ENCODE data around the gene CIRBP. TPM values are rescaled to one million over a fixed set of nuclear protein-coding genes. Genes with fewer than 3 reads are reported as not detected.

CIRBP gene
- total and polyA plus RNA-seq, 9 of the 15 experiments (the other 6 are each of a cell fraction or from before 2014, with no cell fraction given): 20.5 to 327 (median 176) TPM

DNA sequence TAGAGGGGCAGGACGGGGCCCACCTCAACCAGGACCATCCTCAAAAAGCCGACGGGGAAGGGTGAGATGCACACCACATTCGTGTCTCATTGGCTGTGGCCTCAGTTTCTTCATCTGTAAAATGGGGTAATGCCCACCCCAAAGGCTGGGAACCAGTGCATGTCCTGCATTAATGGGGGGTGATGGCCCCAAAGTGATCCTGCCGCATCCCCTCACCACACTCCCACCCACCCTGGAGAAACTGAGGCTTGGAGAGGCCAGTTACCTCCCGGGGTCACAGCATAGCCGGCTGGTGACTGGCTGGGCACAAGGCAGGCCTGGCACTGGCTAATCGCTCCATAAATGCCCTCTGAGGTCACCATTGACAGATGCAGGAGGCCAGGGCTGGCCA lies 21.4 kb upstream of the CIRBP start (continued):
- TF ChIP-seq, protein P1, sequence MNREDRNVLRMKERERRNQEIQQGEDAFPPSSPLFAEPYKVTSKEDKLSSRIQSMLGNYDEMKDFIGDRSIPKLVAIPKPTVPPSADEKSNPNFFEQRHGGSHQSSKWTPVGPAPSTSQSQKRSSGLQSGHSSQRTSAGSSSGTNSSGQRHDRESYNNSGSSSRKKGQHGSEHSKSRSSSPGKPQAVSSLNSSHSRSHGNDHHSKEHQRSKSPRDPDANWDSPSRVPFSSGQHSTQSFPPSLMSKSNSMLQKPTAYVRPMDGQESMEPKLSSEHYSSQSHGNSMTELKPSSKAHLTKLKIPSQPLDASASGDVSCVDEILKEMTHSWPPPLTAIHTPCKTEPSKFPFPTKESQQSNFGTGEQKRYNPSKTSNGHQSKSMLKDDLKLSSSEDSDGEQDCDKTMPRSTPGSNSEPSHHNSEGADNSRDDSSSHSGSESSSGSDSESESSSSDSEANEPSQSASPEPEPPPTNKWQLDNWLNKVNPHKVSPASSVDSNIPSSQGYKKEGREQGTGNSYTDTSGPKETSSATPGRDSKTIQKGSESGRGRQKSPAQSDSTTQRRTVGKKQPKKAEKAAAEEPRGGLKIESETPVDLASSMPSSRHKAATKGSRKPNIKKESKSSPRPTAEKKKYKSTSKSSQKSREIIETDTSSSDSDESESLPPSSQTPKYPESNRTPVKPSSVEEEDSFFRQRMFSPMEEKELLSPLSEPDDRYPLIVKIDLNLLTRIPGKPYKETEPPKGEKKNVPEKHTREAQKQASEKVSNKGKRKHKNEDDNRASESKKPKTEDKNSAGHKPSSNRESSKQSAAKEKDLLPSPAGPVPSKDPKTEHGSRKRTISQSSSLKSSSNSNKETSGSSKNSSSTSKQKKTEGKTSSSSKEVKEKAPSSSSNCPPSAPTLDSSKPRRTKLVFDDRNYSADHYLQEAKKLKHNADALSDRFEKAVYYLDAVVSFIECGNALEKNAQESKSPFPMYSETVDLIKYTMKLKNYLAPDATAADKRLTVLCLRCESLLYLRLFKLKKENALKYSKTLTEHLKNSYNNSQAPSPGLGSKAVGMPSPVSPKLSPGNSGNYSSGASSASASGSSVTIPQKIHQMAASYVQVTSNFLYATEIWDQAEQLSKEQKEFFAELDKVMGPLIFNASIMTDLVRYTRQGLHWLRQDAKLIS (CRISPR knock-in tag; IDR thresholded peaks at IDR 0.05): 0 out of 2 replicates have a peak, but pooled peaks have one; percentile 43
- no peak for TF ChIP-seq PHTF2 (CRISPR knock-in tag; IDR thresholded peaks at IDR 0.05)
- 0 out of 2 replicates have a peak, but pooled peaks have one; percentile 20 for TF ChIP-seq DPF2 (IDR thresholded peaks at IDR 0.05)
- TF ChIP-seq, protein P2, sequence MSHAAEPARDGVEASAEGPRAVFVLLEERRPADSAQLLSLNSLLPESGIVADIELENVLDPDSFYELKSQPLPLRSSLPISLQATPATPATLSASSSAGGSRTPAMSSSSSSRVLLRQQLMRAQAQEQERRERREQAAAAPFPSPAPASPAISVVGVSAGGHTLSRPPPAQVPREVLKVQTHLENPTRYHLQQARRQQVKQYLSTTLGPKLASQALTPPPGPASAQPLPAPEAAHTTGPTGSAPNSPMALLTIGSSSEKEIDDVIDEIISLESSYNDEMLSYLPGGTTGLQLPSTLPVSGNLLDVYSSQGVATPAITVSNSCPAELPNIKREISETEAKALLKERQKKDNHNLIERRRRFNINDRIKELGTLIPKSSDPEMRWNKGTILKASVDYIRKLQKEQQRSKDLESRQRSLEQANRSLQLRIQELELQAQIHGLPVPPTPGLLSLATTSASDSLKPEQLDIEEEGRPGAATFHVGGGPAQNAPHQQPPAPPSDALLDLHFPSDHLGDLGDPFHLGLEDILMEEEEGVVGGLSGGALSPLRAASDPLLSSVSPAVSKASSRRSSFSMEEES (CRISPR knock-in tag; IDR thresholded peaks at IDR 0.05): no peak
- 0 out of 2 replicates have a peak, but pooled peaks have one; percentile 83 for TF ChIP-seq HDGF (IDR thresholded peaks at IDR 0.05)
- no peak for TF ChIP-seq NFRKB (IDR thresholded peaks at IDR 0.05; ENCODE audit: low read depth)
- TF ChIP-seq, protein P3, sequence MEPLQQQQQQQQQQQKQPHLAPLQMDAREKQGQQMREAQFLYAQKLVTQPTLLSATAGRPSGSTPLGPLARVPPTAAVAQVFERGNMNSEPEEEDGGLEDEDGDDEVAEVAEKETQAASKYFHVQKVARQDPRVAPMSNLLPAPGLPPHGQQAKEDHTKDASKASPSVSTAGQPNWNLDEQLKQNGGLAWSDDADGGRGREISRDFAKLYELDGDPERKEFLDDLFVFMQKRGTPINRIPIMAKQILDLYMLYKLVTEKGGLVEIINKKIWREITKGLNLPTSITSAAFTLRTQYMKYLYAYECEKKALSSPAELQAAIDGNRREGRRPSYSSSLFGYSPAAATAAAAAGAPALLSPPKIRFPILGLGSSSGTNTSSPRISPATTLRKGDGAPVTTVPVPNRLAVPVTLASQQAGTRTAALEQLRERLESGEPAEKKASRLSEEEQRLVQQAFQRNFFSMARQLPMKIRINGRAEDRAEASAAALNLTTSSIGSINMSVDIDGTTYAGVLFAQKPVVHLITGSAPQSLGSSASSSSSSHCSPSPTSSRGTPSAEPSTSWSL (CRISPR knock-in tag; IDR thresholded peaks at IDR 0.05; ENCODE audit: borderline replicate concordance): no peak
- TF ChIP-seq, protein P4, sequence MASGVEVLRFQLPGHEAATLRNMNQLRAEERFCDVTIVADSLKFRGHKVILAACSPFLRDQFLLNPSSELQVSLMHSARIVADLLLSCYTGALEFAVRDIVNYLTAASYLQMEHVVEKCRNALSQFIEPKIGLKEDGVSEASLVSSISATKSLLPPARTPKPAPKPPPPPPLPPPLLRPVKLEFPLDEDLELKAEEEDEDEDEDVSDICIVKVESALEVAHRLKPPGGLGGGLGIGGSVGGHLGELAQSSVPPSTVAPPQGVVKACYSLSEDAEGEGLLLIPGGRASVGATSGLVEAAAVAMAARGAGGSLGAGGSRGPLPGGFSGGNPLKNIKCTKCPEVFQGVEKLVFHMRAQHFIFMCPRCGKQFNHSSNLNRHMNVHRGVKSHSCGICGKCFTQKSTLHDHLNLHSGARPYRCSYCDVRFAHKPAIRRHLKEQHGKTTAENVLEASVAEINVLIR (CRISPR knock-in tag; IDR thresholded peaks at IDR 0.05): no peak
- TF ChIP-seq HMG20B (CRISPR knock-in tag; IDR thresholded peaks at IDR 0.05): no peak
- TF ChIP-seq, protein P5, sequence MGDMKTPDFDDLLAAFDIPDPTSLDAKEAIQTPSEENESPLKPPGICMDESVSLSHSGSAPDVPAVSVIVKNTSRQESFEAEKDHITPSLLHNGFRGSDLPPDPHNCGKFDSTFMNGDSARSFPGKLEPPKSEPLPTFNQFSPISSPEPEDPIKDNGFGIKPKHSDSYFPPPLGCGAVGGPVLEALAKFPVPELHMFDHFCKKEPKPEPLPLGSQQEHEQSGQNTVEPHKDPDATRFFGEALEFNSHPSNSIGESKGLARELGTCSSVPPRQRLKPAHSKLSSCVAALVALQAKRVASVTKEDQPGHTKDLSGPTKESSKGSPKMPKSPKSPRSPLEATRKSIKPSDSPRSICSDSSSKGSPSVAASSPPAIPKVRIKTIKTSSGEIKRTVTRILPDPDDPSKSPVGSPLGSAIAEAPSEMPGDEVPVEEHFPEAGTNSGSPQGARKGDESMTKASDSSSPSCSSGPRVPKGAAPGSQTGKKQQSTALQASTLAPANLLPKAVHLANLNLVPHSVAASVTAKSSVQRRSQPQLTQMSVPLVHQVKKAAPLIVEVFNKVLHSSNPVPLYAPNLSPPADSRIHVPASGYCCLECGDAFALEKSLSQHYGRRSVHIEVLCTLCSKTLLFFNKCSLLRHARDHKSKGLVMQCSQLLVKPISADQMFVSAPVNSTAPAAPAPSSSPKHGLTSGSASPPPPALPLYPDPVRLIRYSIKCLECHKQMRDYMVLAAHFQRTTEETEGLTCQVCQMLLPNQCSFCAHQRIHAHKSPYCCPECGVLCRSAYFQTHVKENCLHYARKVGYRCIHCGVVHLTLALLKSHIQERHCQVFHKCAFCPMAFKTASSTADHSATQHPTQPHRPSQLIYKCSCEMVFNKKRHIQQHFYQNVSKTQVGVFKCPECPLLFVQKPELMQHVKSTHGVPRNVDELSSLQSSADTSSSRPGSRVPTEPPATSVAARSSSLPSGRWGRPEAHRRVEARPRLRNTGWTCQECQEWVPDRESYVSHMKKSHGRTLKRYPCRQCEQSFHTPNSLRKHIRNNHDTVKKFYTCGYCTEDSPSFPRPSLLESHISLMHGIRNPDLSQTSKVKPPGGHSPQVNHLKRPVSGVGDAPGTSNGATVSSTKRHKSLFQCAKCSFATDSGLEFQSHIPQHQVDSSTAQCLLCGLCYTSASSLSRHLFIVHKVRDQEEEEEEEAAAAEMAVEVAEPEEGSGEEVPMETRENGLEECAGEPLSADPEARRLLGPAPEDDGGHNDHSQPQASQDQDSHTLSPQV (IDR thresholded peaks at IDR 0.05): no peak
- no peak for TF ChIP-seq TCFL5 (CRISPR knock-in tag; conservative IDR thresholded peaks at IDR 0.05)
- peak; percentile 45 for TF ChIP-seq SP1 (CRISPR knock-in tag; IDR thresholded peaks at IDR 0.05)
- TF ChIP-seq ZNF79 (CRISPR knock-in tag; IDR thresholded peaks at IDR 0.05; ENCODE audit: low read depth): no peak
- TF ChIP-seq, protein P6, sequence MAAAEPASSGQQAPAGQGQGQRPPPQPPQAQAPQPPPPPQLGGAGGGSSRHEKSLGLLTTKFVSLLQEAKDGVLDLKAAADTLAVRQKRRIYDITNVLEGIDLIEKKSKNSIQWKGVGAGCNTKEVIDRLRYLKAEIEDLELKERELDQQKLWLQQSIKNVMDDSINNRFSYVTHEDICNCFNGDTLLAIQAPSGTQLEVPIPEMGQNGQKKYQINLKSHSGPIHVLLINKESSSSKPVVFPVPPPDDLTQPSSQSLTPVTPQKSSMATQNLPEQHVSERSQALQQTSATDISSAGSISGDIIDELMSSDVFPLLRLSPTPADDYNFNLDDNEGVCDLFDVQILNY (CRISPR knock-in tag; IDR thresholded peaks at IDR 0.05): no peak
- 0 out of 2 replicates have a peak, but pooled peaks have one; percentile 50 for TF ChIP-seq ZNF232 (CRISPR knock-in tag; IDR thresholded peaks at IDR 0.05)
- peak; percentile 53 for TF ChIP-seq CHD1 (IDR thresholded peaks at IDR 0.05; ENCODE audit: low read length)

All from K562 (cell line).